ENCODE results near the gene CALR.

The CALR gene

GRCh38 chr19:12891553-12892021 is 46.8 kb upstream of the CALR start:
- H3K4me1 ChIP-seq (ENCODE audit: low read length) = peaks cover 5% of the 10 kb centered on the region; the same call in 1 of the 2 replicates
- H2AFZ ChIP-seq (ENCODE audit: low read length) = peak overlapping the region; percentile 33; the same call in 1 of the 2 replicates
- peak; percentile 26 for DNase-seq

DNA sequence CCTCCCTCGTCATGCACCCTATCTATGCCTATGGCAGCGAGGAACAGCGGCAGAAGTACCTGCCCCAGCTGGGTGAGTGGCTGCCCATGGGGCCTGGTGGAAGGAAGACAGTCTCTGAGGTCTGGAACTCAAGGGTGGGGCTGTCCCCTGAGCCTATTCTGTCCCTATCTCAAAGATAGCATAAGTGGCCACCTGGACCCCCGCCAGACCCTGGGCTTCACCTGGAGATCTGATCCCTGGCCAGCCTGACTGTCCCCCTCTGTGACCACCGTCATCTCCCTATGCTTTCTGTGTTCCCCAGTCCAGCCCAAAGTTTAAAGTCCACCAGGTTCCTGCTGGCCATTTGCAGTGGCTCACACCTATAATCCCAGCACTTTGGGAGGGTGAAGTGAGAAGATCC is 44.8 kb upstream of the CALR start:
- no peaks in the 10 kb centered on the region for H3F3A ChIP-seq (ENCODE audit: insufficient read depth, low read length)
- H3K4me3 ChIP-seq (ENCODE audit: low read length) = no peak overlapping the region
- H2AFZ ChIP-seq (ENCODE audit: low read length) = no peak overlapping the region
- no peak overlapping the region for H3K4me2 ChIP-seq (ENCODE audit: low read depth, low read length)
- H3K27ac ChIP-seq (ENCODE audit: low read length) = no peak overlapping the region
- no peak overlapping the region for H3K9ac ChIP-seq (ENCODE audit: low read length)
- peaks cover 22% of the 10 kb centered on the region for H3K79me2 ChIP-seq (ENCODE audit: low read length)
- H4K20me1 ChIP-seq (ENCODE audit: insufficient read depth, low read length) = no peaks in the 10 kb centered on the region
- no peaks in the 10 kb centered on the region; the same call in 1 of the 2 replicates for H3K36me3 ChIP-seq (replicated peaks; ENCODE audit: insufficient read depth, low read length)
- H3K4me1 ChIP-seq (ENCODE audit: low read length) = peaks cover 5% of the 10 kb centered on the region; the same call in 1 of the 2 replicates
- no peak for TF ChIP-seq EZH2phosphoT487 (IDR thresholded peaks at IDR 0.05; ENCODE audit: low read length)
- TF ChIP-seq EZH2 (optimal IDR thresholded peaks at IDR 0.05; ENCODE audit: low read depth, low read length) = no peak
- no peak for TF ChIP-seq CTCF (IDR thresholded peaks at IDR 0.05; ENCODE audit: low read length)
- H3K9me3 ChIP-seq (replicated peaks; ENCODE audit: insufficient read depth, low read length) = no peaks in the 10 kb centered on the region
- H3K27me3 ChIP-seq (replicated peaks; ENCODE audit: insufficient read depth, low read length) = no peaks in the 10 kb centered on the region
- H3K9me2 ChIP-seq (replicated peaks; ENCODE audit: insufficient read depth, low read length) = no peaks in the 10 kb centered on the region
- no peak for DNase-seq

More at GRCh38 chr19:12891553-12892021, 46.8 kb upstream of the CALR start:
- Histone ChIP-seq H3K4me2 (ENCODE audit: low read depth, low read length) (peak overlapping the region; percentile 94), H3K9me3 (replicated peaks; ENCODE audit: insufficient read depth, low read length) (no peaks in the 10 kb centered on the region), H3K27me3 (replicated peaks; ENCODE audit: insufficient read depth, low read length) (no peaks in the 10 kb centered on the region), H4K20me1 (ENCODE audit: insufficient read depth, low read length) (no peaks in the 10 kb centered on the region), H3K9me2 (replicated peaks; ENCODE audit: insufficient read depth, low read length) (no peaks in the 10 kb centered on the region), H3K9ac (ENCODE audit: low read length) (peak overlapping the region; percentile 81), H3F3A (ENCODE audit: insufficient read depth, low read length) (no peaks in the 10 kb centered on the region), H3K79me2 (ENCODE audit: low read length) (peaks cover 22% of the 10 kb centered on the region), H3K36me3 (replicated peaks; ENCODE audit: insufficient read depth, low read length) (no peaks in the 10 kb centered on the region), H3K27ac (ENCODE audit: low read length) (peak overlapping the region; percentile 49; the same call in 1 of the 2 replicates), H3K4me3 (ENCODE audit: low read length) (peak overlapping the region; percentile 90)
- TF ChIP-seq EZH2 (optimal IDR thresholded peaks at IDR 0.05; ENCODE audit: low read depth, low read length) (no peak), CTCF (IDR thresholded peaks at IDR 0.05; ENCODE audit: low read length) (no peak), EZH2phosphoT487 (IDR thresholded peaks at IDR 0.05; ENCODE audit: low read length) (no peak)

DNA sequence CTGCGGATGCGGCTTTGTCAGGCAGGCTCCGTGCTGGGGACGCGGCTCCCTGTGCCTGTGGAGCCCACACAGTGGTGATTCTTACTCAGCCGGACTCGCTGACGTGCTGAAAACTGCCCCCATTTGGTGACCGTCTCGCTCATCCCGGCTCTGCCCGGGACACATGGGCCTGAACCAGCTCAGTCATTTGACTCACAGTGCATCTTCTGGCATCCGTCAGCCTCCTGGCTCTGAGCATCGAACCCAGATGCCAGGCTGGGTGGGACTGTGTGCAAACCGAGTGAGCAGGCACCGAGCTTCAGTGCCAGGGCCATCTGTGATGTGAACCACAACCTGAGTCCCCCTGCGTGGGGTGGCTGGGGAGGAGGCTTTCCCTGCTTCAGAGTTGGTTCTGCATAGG is 41.9 kb upstream of the CALR start:
- TF ChIP-seq EZH2phosphoT487 (IDR thresholded peaks at IDR 0.05; ENCODE audit: low read length) (no peak), EZH2 (optimal IDR thresholded peaks at IDR 0.05; ENCODE audit: low read depth, low read length) (no peak), CTCF (IDR thresholded peaks at IDR 0.05; ENCODE audit: low read length) (no peak)
- Histone ChIP-seq H3F3A (ENCODE audit: insufficient read depth, low read length) (peaks cover 17% of the 10 kb centered on the region), H3K4me3 (ENCODE audit: low read length) (no peak overlapping the region), H3K9me2 (replicated peaks; ENCODE audit: insufficient read depth, low read length) (no peaks in the 10 kb centered on the region), H4K20me1 (ENCODE audit: insufficient read depth, low read length) (no peaks in the 10 kb centered on the region), H2AFZ (ENCODE audit: low read length) (no peak overlapping the region), H3K27ac (ENCODE audit: low read length) (no peak overlapping the region), H3K9ac (ENCODE audit: low read length) (no peak overlapping the region), H3K79me2 (ENCODE audit: low read length) (peaks cover 17% of the 10 kb centered on the region), H3K36me3 (replicated peaks; ENCODE audit: insufficient read depth, low read length) (no peaks in the 10 kb centered on the region; the same call in 1 of the 2 replicates), H3K4me2 (ENCODE audit: low read depth, low read length) (no peak overlapping the region), H3K9me3 (replicated peaks; ENCODE audit: insufficient read depth, low read length) (no peaks in the 10 kb centered on the region), H3K4me1 (ENCODE audit: low read length) (peaks cover 22% of the 10 kb centered on the region), H3K27me3 (replicated peaks; ENCODE audit: insufficient read depth, low read length) (no peaks in the 10 kb centered on the region)
- no peak for DNase-seq
